GM12878 (cell line): ENCODE measurements around the gene ALDH1A2. TPM values are rescaled to one million over a fixed set of nuclear protein-coding genes. Genes with fewer than 3 reads are reported as not detected.
"Not testable (repeated sequence)": the region's sequence is repeated elsewhere in the genome, so short reads cannot be mapped to it uniquely, and the experiment has no call there.

Experiments
- ATAC-seq: fragments of 200-7000 bp; cut with Tn5 transposase; 3 replicates; pipeline ENCODE4 v1.9.1; 2020; ENCODE audit warnings: mild to moderate bottlenecking, moderate library complexity
- BruUV-seq: library from RNA; stranded (reverse); fragments of 400-500 nt; replicated peaks from 2 replicates; lab custom pipeline; 2021; lab: Mats Ljungman, UMichigan
- CTCF ChIA-PET: fragments of 300-600 bp; sonication (Branson Sonifier 250); formaldehyde crosslinking; extraction: SDS; loops from one replicate; lab custom pipeline; 2021; ENCODE audit warnings: inconsistent platforms; lab: Yijun Ruan, JAX
- POLR2A ChIA-PET: fragments of 350-600 bp; formaldehyde crosslinking; extraction: SDS; loops from one replicate; lab custom pipeline; 2021; ENCODE audit warnings: inconsistent platforms; lab: Charles Lee
- RAD21 ChIA-PET: fragments of 300-600 bp; sonication (Branson Sonifier 250); formaldehyde crosslinking; loops from one replicate; lab custom pipeline; 2023; ENCODE audit warnings: antibody characterized with exemption; ENCODE audit not compliant: unreplicated experiment; lab: Charles Lee
- SMC1A ChIA-PET: fragments of 300-600 bp; sonication (Branson Sonifier 250); formaldehyde crosslinking; loops from one replicate; lab custom pipeline; 2023; ENCODE audit not compliant: unreplicated experiment, uncharacterized antibody; lab: Charles Lee
- DNase-seq: peaks from one replicate; pipeline ENCODE4 v3.0.0-alpha.2; 2011; ENCODE audit warnings: low read depth, low spot score
- FAIRE-seq: peaks from 3 replicates; lab custom pipeline; 2011; peaks lifted over from hg19 to GRCh38; lab: Jason Lieb, UNC
- H2AFZ ChIP-seq: 2 replicates; pipeline ENCODE4 v1.6.0; 2011; ENCODE audit warnings: low read depth, low read length, control low read depth; ENCODE audit not compliant: control insufficient read depth
- H3K27ac ChIP-seq: 2 replicates; pipeline ENCODE4 v1.5.1; 2011; ENCODE audit warnings: control low read depth; ENCODE audit not compliant: control insufficient read depth, insufficient read depth
- H3K27me3 ChIP-seq, 2 experiments: replicated peaks in 1 of 2; 2 replicates each; pipeline versions ENCODE4 v1.6.0 to v1.6.1; 2011; ENCODE audit warnings: low read length in 1 of 2; ENCODE audit not compliant: control insufficient read depth in 2 of 2, insufficient read depth in 2 of 2
- H3K36me3 ChIP-seq, 2 experiments: 2 replicates each; pipeline ENCODE4 v1.5.1; 2011; ENCODE audit warnings: low read length in 1 of 2; ENCODE audit not compliant: control insufficient read depth in 2 of 2, insufficient read depth in 2 of 2
- H3K4me1 ChIP-seq: 2 replicates; pipeline ENCODE4 v1.6.1; 2011; ENCODE audit warnings: mild to moderate bottlenecking, low read length, moderate library complexity, mixed read lengths; ENCODE audit not compliant: control insufficient read depth, insufficient read depth
- H3K4me2 ChIP-seq: 2 replicates; pipeline ENCODE4 v1.6.0; 2011; ENCODE audit warnings: control low read depth; ENCODE audit not compliant: control insufficient read depth, insufficient read depth
- H3K4me3 ChIP-seq: fragments of 200-600 bp; sonication (generic); 2 replicates; pipeline ENCODE4 v1.5.1; 2016
- H3K79me2 ChIP-seq: 2 replicates; pipeline ENCODE4 v1.6.0; 2011; ENCODE audit warnings: low read length; ENCODE audit not compliant: control insufficient read depth, insufficient read depth
- H3K9ac ChIP-seq: 2 replicates; pipeline ENCODE4 v1.8.0; 2011; ENCODE audit warnings: low read length, control low read depth, mixed read lengths; ENCODE audit not compliant: control insufficient read depth, insufficient read depth
- H3K9me3 ChIP-seq: replicated peaks from 3 replicates; pipeline ENCODE4 v1.5.1; 2011; ENCODE audit warnings: mild to moderate bottlenecking, low read length; ENCODE audit not compliant: control insufficient read depth, insufficient read depth
- H4K20me1 ChIP-seq: 2 replicates; pipeline ENCODE4 v1.6.0; 2011; ENCODE audit not compliant: control insufficient read depth, insufficient read depth
- ATF7 ChIP-seq: fragments of 450-650 bp; IDR thresholded peaks from 2 replicates; pipeline ENCODE4 v1.6.1; 2016; ENCODE audit warnings: low read depth, mild to moderate bottlenecking
- BCL11A ChIP-seq: IDR thresholded peaks from 2 replicates; pipeline ENCODE4 v1.6.1; 2011; ENCODE audit warnings: low read depth, low read length
- CBX5 ChIP-seq: sonication (generic); IDR thresholded peaks from 2 replicates; pipeline ENCODE4 v1.6.1; 2016; ENCODE audit warnings: low read depth, moderate library complexity, mild to moderate bottlenecking, inconsistent platforms
- CHD4 ChIP-seq: fragments of 200-600 bp; sonication (generic); IDR thresholded peaks from 2 replicates; pipeline ENCODE4 v1.6.1; 2016; ENCODE audit warnings: mild to moderate bottlenecking
- FOXK2 ChIP-seq: fragments of 450-650 bp; IDR thresholded peaks from 2 replicates; pipeline ENCODE4 v1.6.1; 2017; ENCODE audit warnings: mild to moderate bottlenecking, moderate library complexity
- HDAC2 ChIP-seq: fragments of 200-600 bp; sonication (generic); IDR thresholded peaks from 2 replicates; pipeline ENCODE4 v1.6.1; 2017
- IKZF1 ChIP-seq: fragments of 450-650 bp; conservative IDR thresholded peaks from 2 replicates; pipeline ENCODE4 v1.6.1; 2017; ENCODE audit warnings: antibody characterized with exemption, mild to moderate bottlenecking
- MEF2B ChIP-seq: fragments of 450-650 bp; IDR thresholded peaks from 2 replicates; pipeline ENCODE4 v1.6.1; 2018; ENCODE audit warnings: mild to moderate bottlenecking, moderate library complexity; ENCODE audit not compliant: partially characterized antibody, poor library complexity, severe bottlenecking
- MTA2 ChIP-seq: fragments of 450-650 bp; IDR thresholded peaks from 2 replicates; pipeline ENCODE4 v1.6.1; 2016; ENCODE audit warnings: low read depth, mild to moderate bottlenecking, moderate library complexity
- PKNOX1 ChIP-seq: fragments of 450-650 bp; IDR thresholded peaks from 2 replicates; pipeline ENCODE4 v1.6.1; 2016; ENCODE audit warnings: mild to moderate bottlenecking
- TCF3 ChIP-seq: IDR thresholded peaks from 2 replicates; pipeline ENCODE4 v1.6.1; 2012; ENCODE audit warnings: low read depth, mild to moderate bottlenecking, low read length, borderline replicate concordance; ENCODE audit not compliant: insufficient read depth
- ZBTB11 ChIP-seq: fragments of 450-650 bp; formaldehyde crosslinking; IDR thresholded peaks from 2 replicates; pipeline ENCODE4 v1.5.0; 2022; ENCODE audit warnings: mild to moderate bottlenecking, missing genetic modification characterization
- WGBS: methylation state at CpG from one replicate; pipeline ENCODE4 v1.1.6; 2016; ENCODE audit warnings: low lambda C conversion rate; ENCODE audit not compliant: insufficient replicate concordance, insufficient coverage; ENCODE audit errors: missing lambda C conversion rate; 5-methylcytosine and 5-hydroxymethylcytosine counted together
- in situ Hi-C: fragments of 300-500 bp; cut with MboI; formaldehyde crosslinking; loops from 9 replicates; pipeline ENCODE4 v1.14.3; 2018; ENCODE audit warnings: mixed read lengths
- intact Hi-C: fragments of 100-400 bp; cut with micrococcal nuclease; formaldehyde crosslinking; loops from one replicate; pipeline ENCODE4 v1.14.2; 2022; ENCODE audit not compliant: unreplicated experiment
- polyA plus RNA-seq, 11 experiments: library from polyadenylated mRNA; depleted of rRNA in 4 of 11; unstranded in 6 of 11; stranded (reverse) in 5 of 11; fragments of >200 nt; fragmentation: Nextera tagmentation in 4 of 11; fragmentation: Illumina TruSeq in 1 of 11; extraction: Ambion mirVana in 4 of 11; extraction: Trizol in 1 of 11; gene quantifications; 1 replicate in 1 of 11; 2 replicates in 10 of 11; pipeline versions ENCODE4 v1.2.1 to v1.2.3, GENCODE V29; 2011 to 2016; ENCODE audit warnings: inconsistent platforms in 2 of 11, missing spikeins in 2 of 11, low read depth in 1 of 11
- total RNA-seq, 4 experiments: library from RNA; depleted of rRNA in 3 of 4; stranded (reverse); fragments of >200 nt in 3 of 4; fragmentation: Illumina TruSeq in 1 of 4; extraction: Trizol in 1 of 4; gene quantifications; 2 replicates each; pipeline versions ENCODE4 v1.2.1 to v1.2.3, GENCODE V29; 2013 to 2021

ALDH1A2 gene
- total and polyA plus RNA-seq, 10 of the 15 experiments (the other 5 are each of a cell fraction or from before 2014, with no cell fraction given): 0.06 to 0.92 (median 0.18) TPM; not detected in 5

- 27% methylated on average over 1 of the region's 1 CpG for WGBS
These were observed 37.1 kb downstream of the ALDH1A2 start for GRCh38 chr15:58028392-58028791.

GRCh38 chr15:58026552-58026951 lies 39.0 kb downstream of the ALDH1A2 start:
- Histone ChIP-seq H3K36me3 (no peaks in the 10 kb centered on the region), H3K4me1 (no peaks in the 10 kb centered on the region), H3K4me2 (no peak overlapping the region), H3K27ac (no peak overlapping the region), H3K9me3 (no peaks in the 10 kb centered on the region; the same call in 1 of the 3 replicates), H4K20me1 (no peaks in the 10 kb centered on the region), H3K9ac (no peak overlapping the region), H2AFZ (no peak overlapping the region), H3K27me3 (no peaks in the 10 kb centered on the region), H3K4me3 (no peak overlapping the region), H3K79me2 (no peaks in the 10 kb centered on the region)
- FAIRE-seq (no peak), ATAC-seq (no peak), DNase-seq (no peak)
- POLR2A ChIA-PET: no interaction called here
- SMC1A ChIA-PET: no interaction called here
- RAD21 ChIA-PET: no interaction called here
- 54% methylated on average over 7 of the region's 7 CpGs for WGBS
- intact Hi-C loops: no loop called here
- no TSS peak for BruUV-seq
- CTCF ChIA-PET: no interaction called here
- no peak for TF ChIP-seq BCL11A
- no peak for TF ChIP-seq CBX5
- TF ChIP-seq ZBTB11 (CRISPR knock-in tag): no peak
- TF ChIP-seq FOXK2: no peak
- no peak for TF ChIP-seq HDAC2
- no peak for TF ChIP-seq TCF3
- no peak for TF ChIP-seq CHD4
- no peak for TF ChIP-seq PKNOX1
- no peak for TF ChIP-seq MEF2B
- no peak for TF ChIP-seq ATF7
- no peak for TF ChIP-seq IKZF1
- TF ChIP-seq MTA2: no peak
- in situ Hi-C loops: no loop called here

More at GRCh38 chr15:58028392-58028791, 37.1 kb downstream of the ALDH1A2 start:
- SMC1A ChIA-PET, CTCF ChIA-PET, H3K4me1 ChIP-seq, BruUV-seq, intact Hi-C loops, H4K20me1 ChIP-seq, H3K4me3 ChIP-seq, H2AFZ ChIP-seq, H3K27me3 ChIP-seq, FAIRE-seq, POLR2A ChIA-PET, ATAC-seq, RAD21 ChIA-PET, H3K9me3 ChIP-seq, H3K27ac ChIP-seq, DNase-seq, H3K4me2 ChIP-seq, in situ Hi-C loops, H3K36me3 ChIP-seq, H3K9ac ChIP-seq, H3K79me2 ChIP-seq: not testable (repeated sequence)
